CD4-positive, CD25-positive, alpha-beta regulatory T cell (primary cell): Measurements from ENCODE around the gene TMEM45A. TPM values are rescaled to one million over a fixed set of nuclear protein-coding genes. Genes with fewer than 3 reads are reported as not detected.
"Not testable (repeated sequence)": the region's sequence is repeated elsewhere in the genome, so short reads cannot be mapped to it uniquely, and the experiment has no call there.

Experiments used
- ATAC-seq, 2 donors: fragments of 150-1000 bp; cut with Tn5 transposase; one replicate each; pipeline ENCODE4 v1.10.0; 2021; ENCODE audit warnings: low read depth in 2 of 2, moderate number of reproducible peaks in 2 of 2, moderate library complexity in 1 of 2
- DNase-seq, 3 donors: peaks; one replicate each; pipeline versions ENCODE4 v3.0.0 to v3.0.0-alpha.2; 2012 to 2022; ENCODE audit warnings: mixed read lengths in 1 of 3
- H3K27ac ChIP-seq: one replicate; pipeline ENCODE4 v1.7.0; 2013; ENCODE audit warnings: mild to moderate bottlenecking, low read length; ENCODE audit not compliant: insufficient read depth, poor library complexity, severe bottlenecking
- H3K27me3 ChIP-seq: one replicate; pipeline ENCODE4 v1.7.0; 2013; ENCODE audit warnings: low read length; ENCODE audit not compliant: control insufficient read depth, insufficient read depth
- H3K36me3 ChIP-seq: one replicate; pipeline ENCODE4 v1.7.0; 2013; ENCODE audit warnings: mild to moderate bottlenecking, low read length, moderate library complexity; ENCODE audit not compliant: control insufficient read depth, insufficient read depth
- H3K4me1 ChIP-seq: 2 replicates; pipeline ENCODE4 v1.7.0; 2013; ENCODE audit warnings: mild to moderate bottlenecking, low read length; ENCODE audit not compliant: insufficient read depth, control insufficient read depth, poor library complexity, severe bottlenecking
- H3K4me3 ChIP-seq: one replicate; pipeline ENCODE4 v1.7.0; 2013; ENCODE audit warnings: low read depth, mild to moderate bottlenecking, low read length, moderate library complexity
- H3K9me3 ChIP-seq, 2 experiments: 1 replicate in 1 of 2; 2 replicates in 1 of 2; pipeline ENCODE4 v1.7.0; 2013; ENCODE audit warnings: low read length in 2 of 2, mild to moderate bottlenecking in 1 of 2, moderate library complexity in 1 of 2; ENCODE audit not compliant: control insufficient read depth in 2 of 2
- H3K27ac Mint-ChIP-seq, 3 donors: one replicate each; pipeline ENCODE4 v1.8.0; 2020 to 2022; ENCODE audit warnings: mild to moderate bottlenecking in 3 of 3, mixed read lengths in 3 of 3, moderate library complexity in 2 of 3
- H3K27me3 Mint-ChIP-seq: one replicate; pipeline ENCODE4 v1.8.0; 2022; ENCODE audit warnings: mild to moderate bottlenecking, mixed read lengths
- H3K36me3 Mint-ChIP-seq: one replicate; pipeline ENCODE4 v1.8.0; 2020; ENCODE audit warnings: mixed read lengths
- H3K4me1 Mint-ChIP-seq, 4 donors: one replicate each; pipeline ENCODE4 v1.8.0; 2020 to 2022; ENCODE audit warnings: mixed read lengths in 4 of 4, mild to moderate bottlenecking in 1 of 4
- H3K4me3 Mint-ChIP-seq, 4 donors: one replicate each; pipeline ENCODE4 v1.8.0; 2020 to 2022; ENCODE audit warnings: mild to moderate bottlenecking in 4 of 4, mixed read lengths in 4 of 4, moderate library complexity in 3 of 4
- H3K9me3 Mint-ChIP-seq, 7 donors: one replicate each; pipeline ENCODE4 v1.8.0; 2020 to 2022; ENCODE audit warnings: mixed read lengths in 7 of 7, mild to moderate bottlenecking in 3 of 7, moderate library complexity in 2 of 7
- polyA plus RNA-seq, 4 donors: library from polyadenylated mRNA; unstranded; fragments of 300-500 nt; fragmentation: Illumina TruSeq; gene quantifications; one replicate each; pipeline ENCODE4 v1.2.3, GENCODE V29; 2021
- total RNA-seq: library from RNA; stranded (reverse); gene quantifications from one replicate; pipeline ENCODE4 v1.2.3, GENCODE V29; 2022

TMEM45A gene
- total RNA-seq (0.39 TPM), polyA plus RNA-seq (not detected)

GRCh38 chr3:100492059-100493006 is at the start of gene TMEM45A:
Gene TMEM45A, plus strand, starts transcription at chr3:100492619. Its CDS starts 62,593 bp downstream, at chr3:100555212.
- H3K9me3 Mint-ChIP-seq = peaks cover 0 to 9% (median 0%) of the 10 kb centered on the region in 7 donors
- no peaks in the 10 kb centered on the region for H3K36me3 ChIP-seq
- H3K4me3 Mint-ChIP-seq = peak within 1 kb of the TSS; percentile 59 to 81 (median 70)
- H3K9me3 ChIP-seq = no peaks in the 10 kb centered on the region
- H3K4me3 ChIP-seq = peak within 1 kb of the TSS; percentile 76
- peak; percentile 22 to 64 (median 38) for DNase-seq
- peaks cover 4 to 14% (median 6%) of the 10 kb centered on the region in 4 donors for H3K4me1 Mint-ChIP-seq
- H3K27me3 ChIP-seq = peaks cover 42% of the 10 kb centered on the region
- H3K4me1 ChIP-seq = peaks cover 14% of the 10 kb centered on the region
- ATAC-seq = peak; percentile 59 to 84
- peak within 1 kb of the TSS in 1 of 3 donors; percentile 14 for H3K27ac Mint-ChIP-seq
- H3K36me3 Mint-ChIP-seq = no peaks in the 10 kb centered on the region
- peaks cover 40% of the 10 kb centered on the region for H3K27me3 Mint-ChIP-seq
- no peak within 1 kb of the TSS for H3K27ac ChIP-seq

DNA sequence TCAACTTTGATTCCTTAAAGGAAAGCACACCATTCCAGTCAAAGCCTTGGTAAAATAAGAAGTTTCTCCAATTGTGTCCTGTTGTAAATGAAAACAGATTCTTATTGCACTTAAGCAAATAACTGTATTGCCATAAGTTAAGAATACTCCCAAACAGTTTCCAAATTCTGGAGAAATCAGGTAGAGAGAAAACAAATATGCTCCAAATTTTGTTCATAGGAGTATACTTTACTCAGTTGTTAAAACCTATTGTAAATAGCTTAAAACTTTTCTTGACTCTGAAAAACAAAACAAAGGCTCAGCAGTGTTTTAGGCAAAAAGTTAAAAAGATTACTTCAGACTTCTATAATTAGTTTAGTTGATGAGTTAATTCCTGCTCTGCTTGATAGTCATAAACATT is 48.7 kb upstream of the TMEM45A start:
- H3K4me1 ChIP-seq = no peaks in the 10 kb centered on the region
- H3K27me3 Mint-ChIP-seq = no peaks in the 10 kb centered on the region
- no peak overlapping the region for H3K27ac ChIP-seq
- H3K9me3 Mint-ChIP-seq = peaks cover 0 to 12% (median 5%) of the 10 kb centered on the region in 7 donors
- H3K36me3 Mint-ChIP-seq = no peaks in the 10 kb centered on the region
- peaks cover 0 to 8% (median 3%) of the 10 kb centered on the region in 4 donors for H3K4me1 Mint-ChIP-seq
- no peak overlapping the region for H3K4me3 ChIP-seq
- no peaks in the 10 kb centered on the region for H3K27me3 ChIP-seq
- ATAC-seq (no peak), DNase-seq (no peak)
- no peaks in the 10 kb centered on the region for H3K9me3 ChIP-seq
- H3K4me3 Mint-ChIP-seq = no peak overlapping the region
- H3K36me3 ChIP-seq = no peaks in the 10 kb centered on the region
- no peak overlapping the region for H3K27ac Mint-ChIP-seq

GRCh38 chr3:100447067-100447466 is 45.4 kb upstream of the TMEM45A start:
- not testable (repeated sequence) for H3K27me3 Mint-ChIP-seq, H3K36me3 ChIP-seq, H3K4me1 Mint-ChIP-seq, H3K4me3 ChIP-seq, H3K4me3 Mint-ChIP-seq, DNase-seq, H3K27me3 ChIP-seq, ATAC-seq, H3K9me3 ChIP-seq, H3K27ac ChIP-seq, H3K36me3 Mint-ChIP-seq, H3K4me1 ChIP-seq, H3K27ac Mint-ChIP-seq
- H3K9me3 Mint-ChIP-seq = peaks cover 0 to 12% (median 1%) of the 10 kb centered on the region in 7 donors

DNA sequence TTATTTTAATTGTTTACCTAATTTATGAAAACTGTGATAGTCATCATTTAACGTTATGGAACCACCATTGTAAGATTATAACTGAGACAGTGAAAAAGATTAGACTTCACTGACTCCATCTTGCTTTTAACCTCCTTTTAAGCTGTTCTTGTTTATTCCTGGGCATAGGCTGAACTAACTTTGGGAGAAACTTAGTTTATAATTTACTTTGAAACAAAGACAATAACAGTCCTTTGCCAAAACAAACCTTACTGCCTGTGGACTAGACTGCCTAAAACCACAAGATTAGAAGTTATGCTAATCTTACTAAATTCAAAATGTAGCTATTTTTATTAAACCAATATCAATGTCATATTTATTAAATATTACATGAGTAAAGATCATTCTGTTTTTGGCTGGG is 44.3 kb upstream of the TMEM45A start:
- Mint-ChIP-seq H3K4me3 (no peak overlapping the region), H3K9me3 (peaks cover 0 to 9% (median 1%) of the 10 kb centered on the region in 7 donors), H3K4me1 (no peaks in the 10 kb centered on the region), H3K27ac (no peak overlapping the region), H3K27me3 (no peaks in the 10 kb centered on the region), H3K36me3 (peaks cover 5% of the 10 kb centered on the region)
- Histone ChIP-seq H3K27ac (no peak overlapping the region), H3K4me1 (no peaks in the 10 kb centered on the region), H3K4me3 (no peak overlapping the region), H3K36me3 (no peaks in the 10 kb centered on the region), H3K27me3 (no peaks in the 10 kb centered on the region), H3K9me3 (no peaks in the 10 kb centered on the region)
- no peak for ATAC-seq
- no peak for DNase-seq

- DNase-seq (no peak), ATAC-seq (no peak)
- Histone ChIP-seq H3K27me3 (no peaks in the 10 kb centered on the region), H3K9me3 (no peaks in the 10 kb centered on the region), H3K4me1 (no peaks in the 10 kb centered on the region), H3K4me3 (no peak overlapping the region), H3K36me3 (no peaks in the 10 kb centered on the region), H3K27ac (no peak overlapping the region)
- Mint-ChIP-seq H3K27ac (no peak overlapping the region), H3K27me3 (no peaks in the 10 kb centered on the region), H3K9me3 (peaks cover 0 to 9% (median 1%) of the 10 kb centered on the region in 7 donors), H3K4me3 (no peak overlapping the region), H3K36me3 (peaks cover 5% of the 10 kb centered on the region), H3K4me1 (no peaks in the 10 kb centered on the region)
These were observed 43.2 kb upstream of the TMEM45A start for GRCh38 chr3:100449214-100449613.

DNA sequence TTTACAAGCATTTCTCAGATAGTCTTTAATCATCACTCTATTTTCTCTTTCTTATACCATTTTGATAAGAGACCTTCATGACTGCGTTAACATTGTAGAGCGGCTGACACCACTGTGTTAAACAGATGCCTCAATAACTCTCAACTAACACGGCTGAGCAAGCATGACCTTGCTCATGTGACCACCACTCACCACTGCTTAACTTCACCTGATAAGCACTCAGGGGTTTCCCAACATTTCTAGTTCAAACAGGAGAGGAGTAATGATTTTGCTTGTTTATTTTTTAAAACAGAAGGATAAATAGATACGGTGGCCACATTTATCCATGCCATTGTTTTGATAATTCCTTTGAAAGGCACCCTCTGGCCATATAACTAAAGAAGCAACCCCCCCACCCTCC is 37.7 kb upstream of the TMEM45A start:
- Histone ChIP-seq H3K27me3 (no peaks in the 10 kb centered on the region), H3K27ac (no peak overlapping the region), H3K4me3 (no peak overlapping the region), H3K4me1 (no peaks in the 10 kb centered on the region), H3K36me3 (no peaks in the 10 kb centered on the region), H3K9me3 (no peaks in the 10 kb centered on the region)
- Mint-ChIP-seq H3K9me3 (no peaks in the 10 kb centered on the region), H3K27me3 (no peaks in the 10 kb centered on the region), H3K4me1 (no peaks in the 10 kb centered on the region), H3K27ac (no peak overlapping the region), H3K4me3 (no peak overlapping the region), H3K36me3 (peaks cover 5% of the 10 kb centered on the region)
- no peak for ATAC-seq
- DNase-seq = no peak

DNA sequence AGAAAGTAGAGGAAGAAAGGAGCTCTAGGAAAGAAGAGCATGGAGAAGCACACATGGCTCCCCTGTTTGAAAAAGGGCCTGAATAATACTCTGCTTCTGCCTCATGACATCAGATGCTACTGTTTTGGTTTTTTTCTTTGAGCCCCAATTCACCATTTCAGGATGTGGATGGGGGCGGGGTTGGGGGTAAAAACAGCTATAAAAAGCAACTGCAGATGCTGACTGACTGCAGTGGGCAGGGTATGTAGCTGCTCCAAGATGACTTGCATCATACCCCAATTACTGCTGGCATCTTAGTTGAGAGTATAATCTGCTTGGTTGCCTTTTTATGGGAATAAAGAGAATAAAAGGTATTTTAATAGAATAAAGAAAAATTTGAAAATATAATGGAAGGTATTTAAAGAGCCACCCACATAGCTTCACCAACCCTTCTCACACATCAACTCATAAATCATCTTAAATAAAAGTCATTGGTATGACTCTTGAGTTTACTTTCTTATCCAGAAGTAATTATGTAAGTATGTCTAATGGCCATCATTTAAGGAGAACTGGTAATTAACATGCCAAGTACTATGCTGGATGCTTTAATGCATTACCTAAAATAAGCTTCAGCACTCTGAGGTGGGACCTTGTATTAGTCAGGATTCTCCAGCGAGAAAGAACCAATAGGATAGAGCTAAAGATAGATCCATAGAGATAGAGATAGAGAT is 36.4 kb upstream of the TMEM45A start:
- Mint-ChIP-seq H3K27ac (no peak overlapping the region), H3K9me3 (peaks cover 0 to 2% (median 0%) of the 10 kb centered on the region in 7 donors), H3K4me3 (no peak overlapping the region), H3K36me3 (peaks cover 5% of the 10 kb centered on the region), H3K27me3 (no peaks in the 10 kb centered on the region), H3K4me1 (no peaks in the 10 kb centered on the region)
- H3K27ac ChIP-seq = no peak overlapping the region
- H3K4me3 ChIP-seq = no peak overlapping the region
- H3K36me3 ChIP-seq = no peaks in the 10 kb centered on the region
- H3K9me3 ChIP-seq = no peaks in the 10 kb centered on the region
- DNase-seq = no peak
- no peaks in the 10 kb centered on the region for H3K27me3 ChIP-seq
- no peaks in the 10 kb centered on the region for H3K4me1 ChIP-seq
- ATAC-seq = no peak
